Transverse colon (tissue), 4 donors: Measurements from ENCODE around the gene TRPC6.

Experiments used
- CTCF ChIP-seq, 5 experiments: fragments of 200-600 bp in 3 of 5; fragments of 450-650 bp in 2 of 5; sonication (generic) in 3 of 5; IDR thresholded peaks; 1 replicate in 2 of 5; 2 replicates in 3 of 5; pipeline ENCODE4 v1.5.1; 2016 to 2017; ENCODE audit warnings: antibody characterized with exemption in 5 of 5, inconsistent platforms in 3 of 5, mild to moderate bottlenecking in 2 of 5, moderate library complexity in 1 of 5
- EP300 ChIP-seq: sonication (generic); formaldehyde crosslinking; IDR thresholded peaks from one replicate; pipeline ENCODE4 v1.6.1; 2017; ENCODE audit warnings: antibody characterized with exemption, low read depth
- POLR2A ChIP-seq: fragments of 450-650 bp; IDR thresholded peaks from one replicate; pipeline ENCODE4 v1.6.1; 2016; ENCODE audit warnings: antibody characterized with exemption, mild to moderate bottlenecking, moderate library complexity
- POLR2AphosphoS5 ChIP-seq, 3 donors: sonication (generic); formaldehyde crosslinking; IDR thresholded peaks; one replicate each; pipeline ENCODE4 v1.6.1; 2016; ENCODE audit warnings: antibody characterized with exemption in 3 of 3

GRCh38 chr11:101584129-101584515 lies 315 bp upstream of the TRPC6 start:
- TF ChIP-seq POLR2A (no peak), CTCF (IDR thresholded peaks at IDR 0.05) (no peak), POLR2AphosphoS5 (IDR thresholded peaks at IDR 0.05) (no peak), EP300 (no peak)
